MV-4-11 (cell line): ENCODE measurements around the gene PLD5.
"Not testable (repeated sequence)": the region's sequence is repeated elsewhere in the genome, so short reads cannot be mapped to it uniquely, and the experiment has no call there.

ENCODE experiments used
- DNase-seq: peaks from one replicate; lab custom pipeline; 2025; lab: John Stamatoyannopoulos, UW

PLD5 gene

DNA sequence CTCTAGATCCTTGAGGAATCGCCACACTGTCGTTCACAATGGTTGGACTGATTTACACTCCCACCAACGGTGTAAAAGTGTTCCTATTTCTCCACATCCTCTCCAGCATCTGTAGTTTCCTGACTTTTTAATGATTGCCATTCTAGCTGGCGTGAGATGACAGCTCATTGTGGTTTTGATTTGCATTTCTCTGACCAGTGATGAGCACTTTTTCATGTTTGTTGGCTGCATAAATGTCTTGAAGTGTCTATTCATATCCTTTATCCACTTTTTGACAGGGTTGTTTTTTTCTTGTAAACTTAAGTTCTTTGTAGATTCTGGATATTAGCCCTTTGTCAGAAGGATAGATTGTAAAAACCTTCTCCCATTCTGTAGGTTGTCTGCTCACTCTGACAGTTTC, 465.9 kb downstream of the PLD5 start:
- DNase-seq, result not testable (repeated sequence)

DNA sequence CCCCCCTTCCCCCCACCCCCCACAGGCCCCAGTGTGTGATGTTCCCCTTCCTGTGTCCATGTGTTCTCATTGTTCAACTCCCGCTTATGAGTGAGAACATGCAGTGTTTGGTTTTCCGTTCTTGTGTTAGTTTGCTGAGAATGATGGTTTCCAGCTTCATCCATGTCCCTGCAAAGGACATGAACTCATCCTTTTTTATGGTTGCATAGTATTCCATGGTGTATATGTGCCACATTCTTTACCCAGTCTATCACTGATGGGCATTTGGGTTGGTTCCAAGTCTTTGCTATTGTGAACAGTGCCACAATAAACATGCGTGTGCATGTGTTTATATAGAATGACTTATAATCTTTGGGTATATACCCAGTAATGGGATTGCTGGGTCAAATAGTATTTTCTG, 466.3 kb downstream of the PLD5 start:
- not testable (repeated sequence) for DNase-seq

DNA sequence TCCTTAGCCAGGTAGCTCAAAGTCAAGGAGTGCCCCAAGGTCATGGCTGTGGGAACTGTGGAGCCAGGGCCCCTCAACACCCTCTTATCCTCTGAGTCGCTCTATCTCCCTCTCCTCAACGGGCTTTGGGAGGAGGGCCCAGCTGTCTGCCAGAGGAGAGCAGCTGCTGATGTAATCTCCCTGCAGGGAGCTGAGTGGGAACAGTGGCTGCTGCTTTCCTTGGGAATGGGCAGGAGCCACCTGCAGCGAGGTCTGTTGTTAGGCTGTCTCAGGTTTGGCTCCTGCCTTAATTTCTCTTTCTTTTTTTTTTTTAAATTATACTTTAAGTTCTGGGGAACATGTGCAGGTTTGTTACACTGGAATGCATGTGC, 466.8 kb downstream of the PLD5 start:
- no peak for DNase-seq

DNA sequence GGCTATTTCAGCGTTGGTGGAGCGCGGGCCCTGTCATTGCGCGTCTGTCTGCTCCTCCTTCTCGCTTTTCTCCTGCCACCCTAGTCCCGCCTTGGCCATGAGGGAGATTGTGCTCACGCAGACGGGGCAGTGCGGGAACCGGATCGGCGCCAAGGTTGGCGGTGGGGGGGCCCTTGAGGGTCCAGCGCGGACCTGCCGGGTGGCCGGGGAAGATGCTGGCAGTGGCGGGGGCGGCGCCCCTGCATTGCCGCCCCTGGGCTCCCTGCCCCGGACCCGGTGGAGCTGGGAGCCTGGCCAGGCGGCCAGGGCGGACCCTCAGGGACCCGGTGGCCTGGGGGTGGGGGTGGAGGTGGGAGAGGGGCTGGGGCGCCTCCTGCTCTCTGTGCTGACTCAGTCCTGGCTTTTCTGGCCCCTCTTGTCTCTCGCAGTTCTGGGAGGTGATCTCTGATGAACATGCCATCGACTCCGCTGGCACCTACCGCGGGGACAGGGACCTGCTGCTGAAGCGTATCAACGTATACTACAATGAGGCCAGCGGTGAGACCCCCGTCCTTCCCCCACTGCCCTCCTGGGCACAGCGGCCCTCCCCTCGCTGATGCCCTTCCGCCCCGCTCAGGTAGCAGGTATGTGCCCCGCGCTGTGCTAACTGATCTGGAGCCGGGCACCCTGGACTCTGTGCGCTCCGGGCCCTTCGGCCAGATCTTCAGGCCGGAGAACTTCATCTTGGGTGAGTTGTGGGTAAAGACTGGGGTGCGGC, 467.3 kb downstream of the PLD5 start:
- DNase-seq, result no peak

DNA sequence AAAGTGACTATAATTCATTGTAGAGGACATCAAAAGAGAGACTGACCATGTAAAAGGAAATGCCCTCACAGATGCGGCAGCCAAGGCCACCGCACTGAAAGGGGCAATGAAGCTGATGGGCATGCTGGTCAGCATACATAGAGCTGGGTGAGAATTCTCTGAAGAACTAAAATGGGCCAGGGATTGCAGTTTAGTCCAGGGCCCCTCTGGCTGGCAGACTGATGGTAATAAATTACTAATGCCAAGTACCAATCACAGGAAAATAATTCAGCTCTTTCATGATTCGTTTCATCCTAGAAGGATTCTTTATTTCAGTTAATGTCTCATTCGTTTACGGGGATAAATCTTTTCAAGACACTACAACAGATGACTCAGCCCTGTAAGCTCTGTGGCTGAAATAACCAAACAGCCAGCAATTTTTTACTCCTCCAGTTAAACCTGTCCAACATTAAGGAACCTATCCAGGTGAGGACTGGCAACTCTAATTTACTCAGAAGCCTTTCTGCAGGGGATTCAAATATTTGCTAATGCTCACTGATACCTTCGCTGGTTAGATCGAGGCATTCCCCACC, 468.7 kb downstream of the PLD5 start:
- no peak for DNase-seq

DNA sequence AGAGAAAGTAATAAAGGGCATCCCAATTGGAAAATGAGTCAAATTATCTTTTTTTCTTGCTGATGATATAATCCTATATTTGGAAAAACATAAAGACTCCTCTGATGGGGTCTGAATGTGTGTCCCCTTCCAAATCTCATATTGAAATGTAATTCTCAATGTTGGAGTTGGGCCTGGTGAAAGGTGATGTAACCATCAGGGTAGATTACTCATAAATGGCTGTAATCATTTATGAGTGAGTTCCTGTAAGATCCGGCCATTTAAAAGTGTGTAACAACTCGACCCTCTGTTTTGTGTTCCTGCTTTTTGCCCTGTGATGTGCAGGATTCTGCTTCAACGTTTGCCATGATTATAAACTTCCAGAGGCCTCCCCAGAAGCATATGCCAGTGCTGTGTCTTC, 481.3 kb downstream of the PLD5 start:
- DNase-seq, result no peak

DNA sequence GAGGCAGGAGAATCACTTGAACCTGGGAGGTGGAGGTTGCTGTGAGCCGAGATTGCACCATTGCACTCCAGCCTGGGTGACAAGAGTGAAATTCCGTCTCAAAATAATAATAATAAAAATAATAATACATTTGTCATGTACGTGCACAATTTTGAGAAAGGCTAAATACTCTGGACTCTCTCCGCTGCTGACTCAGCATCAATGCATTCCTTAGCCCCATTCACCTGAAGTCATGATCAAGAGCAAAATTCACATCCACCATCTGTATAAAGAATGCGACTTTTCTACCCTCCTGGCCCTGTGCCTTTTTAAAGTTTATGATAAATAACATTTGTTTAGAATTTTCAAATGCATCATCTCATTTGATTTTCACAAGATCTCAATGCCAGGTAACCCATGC, 490.1 kb downstream of the PLD5 start:
- no peak for DNase-seq

DNA sequence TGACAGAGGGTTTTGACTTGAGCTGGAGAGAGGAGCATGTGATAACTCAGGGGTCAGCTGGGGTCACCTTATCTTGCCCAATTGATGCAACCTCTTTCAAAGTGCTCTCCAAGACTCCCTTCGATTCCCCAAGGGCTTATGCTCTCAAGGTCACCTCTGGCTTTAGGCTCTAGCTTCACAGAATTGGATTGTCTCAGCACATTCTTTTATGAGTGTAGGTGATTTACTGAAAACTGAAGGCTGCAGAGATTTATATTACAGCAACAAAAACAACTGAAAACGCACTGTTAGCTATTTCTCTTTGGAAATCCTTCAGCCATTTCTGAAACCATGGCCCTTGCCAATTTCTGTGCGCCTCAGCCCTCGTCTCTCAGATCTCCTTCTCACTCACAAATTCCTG, 491.1 kb downstream of the PLD5 start:
- DNase-seq, result no peak
